ENCODE data around the gene TOR4A. TPM values are rescaled to one million over a fixed set of nuclear protein-coding genes. Genes with fewer than 3 reads are reported as not detected.
A peak's percentile ranks its signal among the peaks of the same experiment; 100 is the strongest.
"Not testable (repeated sequence)": the region's sequence is repeated elsewhere in the genome, so short reads cannot be mapped to it uniquely, and the experiment has no call there.

Gene TOR4A
- total and polyA plus RNA-seq, 2 donors (not counting 1 experiment from before 2014, with no cell fraction given), result 8.3 to 15.3 TPM

DNA sequence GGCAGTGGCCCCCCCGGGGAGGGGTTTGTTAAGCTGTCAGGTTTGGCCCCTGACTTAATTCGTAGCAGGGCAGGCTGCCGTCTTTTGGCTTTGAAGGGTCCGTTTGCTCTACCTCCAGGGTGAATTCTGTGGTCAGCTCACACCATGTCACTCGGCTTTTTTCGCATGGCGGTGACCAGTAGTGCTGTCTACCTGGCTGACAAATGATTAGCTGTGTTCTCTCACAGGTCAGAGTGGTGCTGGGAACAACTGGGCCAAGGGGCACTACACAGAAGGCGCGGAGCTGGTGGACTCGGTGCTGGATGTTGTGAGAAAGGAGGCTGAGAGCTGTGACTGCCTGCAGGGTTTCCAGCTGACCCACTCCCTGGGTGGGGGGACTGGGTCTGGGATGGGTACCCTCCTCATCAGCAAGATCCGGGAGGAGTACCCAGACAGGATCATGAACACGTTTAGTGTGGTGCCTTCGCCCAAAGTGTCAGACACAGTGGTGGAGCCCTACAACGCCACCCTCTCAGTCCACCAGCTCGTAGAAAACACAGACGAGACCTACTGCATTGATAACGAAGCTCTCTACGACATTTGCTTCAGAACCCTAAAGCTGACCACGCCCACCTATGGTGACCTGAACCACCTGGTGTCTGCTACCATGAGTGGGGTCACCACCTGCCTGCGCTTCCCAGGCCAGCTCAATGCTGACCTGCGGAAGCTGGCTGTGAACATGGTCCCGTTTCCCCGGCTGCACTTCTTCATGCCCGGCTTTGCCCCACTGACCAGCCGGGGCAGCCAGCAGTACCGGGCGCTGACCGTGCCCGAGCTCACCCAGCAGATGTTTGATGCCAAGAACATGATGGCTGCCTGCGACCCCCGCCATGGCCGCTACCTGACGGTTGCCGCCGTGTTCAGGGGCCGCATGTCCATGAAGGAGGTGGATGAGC is 35.0 kb upstream of the TOR4A start:
- H3K27ac ChIP-seq (ENCODE audit: low read length in 2 of 2), result peak overlapping the region in 1 of 2 donors; percentile 38
- Mint-ChIP-seq H3K4me3 (peak overlapping the region; percentile 87), H3K9me3 (ENCODE audit: insufficient read depth) (no peaks in the 10 kb centered on the region), H3K4me1 (peaks cover 33% of the 10 kb centered on the region), H3K27me3 (no peaks in the 10 kb centered on the region), H3K27ac (peak overlapping the region; percentile 82)
- peak overlapping the region; percentile 80 for H3K9ac ChIP-seq (ENCODE audit: low read length)
- no peak overlapping the region for H2AFZ ChIP-seq (ENCODE audit: insufficient read depth, low read depth, low read length, poor library complexity, severe bottlenecking)
- CTCF ChIA-PET, result interaction anchor here (0.6 to 8.9 kb wide), 3 partner anchors 12 to 380 kb away, joined by 3 to 76 read pairs (median 8); partner anchors contain the start of genes CYSRT1, RNF208 and RNF224
- TF ChIP-seq EZH2 (IDR thresholded peaks at IDR 0.05; ENCODE audit: borderline replicate concordance, insufficient read depth, low read depth, low read length, poor library complexity, severe bottlenecking), result no peak
- TF ChIP-seq, protein P1, sequence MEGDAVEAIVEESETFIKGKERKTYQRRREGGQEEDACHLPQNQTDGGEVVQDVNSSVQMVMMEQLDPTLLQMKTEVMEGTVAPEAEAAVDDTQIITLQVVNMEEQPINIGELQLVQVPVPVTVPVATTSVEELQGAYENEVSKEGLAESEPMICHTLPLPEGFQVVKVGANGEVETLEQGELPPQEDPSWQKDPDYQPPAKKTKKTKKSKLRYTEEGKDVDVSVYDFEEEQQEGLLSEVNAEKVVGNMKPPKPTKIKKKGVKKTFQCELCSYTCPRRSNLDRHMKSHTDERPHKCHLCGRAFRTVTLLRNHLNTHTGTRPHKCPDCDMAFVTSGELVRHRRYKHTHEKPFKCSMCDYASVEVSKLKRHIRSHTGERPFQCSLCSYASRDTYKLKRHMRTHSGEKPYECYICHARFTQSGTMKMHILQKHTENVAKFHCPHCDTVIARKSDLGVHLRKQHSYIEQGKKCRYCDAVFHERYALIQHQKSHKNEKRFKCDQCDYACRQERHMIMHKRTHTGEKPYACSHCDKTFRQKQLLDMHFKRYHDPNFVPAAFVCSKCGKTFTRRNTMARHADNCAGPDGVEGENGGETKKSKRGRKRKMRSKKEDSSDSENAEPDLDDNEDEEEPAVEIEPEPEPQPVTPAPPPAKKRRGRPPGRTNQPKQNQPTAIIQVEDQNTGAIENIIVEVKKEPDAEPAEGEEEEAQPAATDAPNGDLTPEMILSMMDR (IDR thresholded peaks at IDR 0.05), result no peak
- H3K9me3 ChIP-seq (ENCODE audit: control extremely low read depth in 1 of 3, control insufficient read depth in 2 of 3, insufficient read depth in 1 of 3, low read length in 2 of 3), result no peaks in the 10 kb centered on the region
- H3K4me2 ChIP-seq (replicated peaks; ENCODE audit: low read depth, low read length, poor library complexity, severe bottlenecking), result peak overlapping the region; percentile 96
- H3K4me3 ChIP-seq (ENCODE audit: control extremely low read depth in 1 of 5, extremely low read depth in 1 of 5, insufficient read depth in 1 of 5, low read depth in 2 of 5, low read length in 4 of 5), result peak overlapping the region; percentile 5 to 76 (median 55)
- H3K36me3 ChIP-seq (replicated peaks in 1 of 2; ENCODE audit: control extremely low read depth in 1 of 2, control insufficient read depth in 1 of 2, extremely low read depth in 1 of 2, insufficient read depth in 2 of 2, low read length in 1 of 2), result peaks cover 0 to 20% of the 10 kb centered on the region in 2 experiments
- DNase-seq (peak; percentile 34), ATAC-seq (ENCODE audit: low read depth) (no peak)
- WGBS (ENCODE audit: insufficient coverage), result 92% methylated on average over 33 of the region's 36 CpGs
- H3K79me2 ChIP-seq (ENCODE audit: control insufficient read depth, insufficient read depth, low read length), result peaks cover 51% of the 10 kb centered on the region
- H3K4me1 ChIP-seq (ENCODE audit: control insufficient read depth in 2 of 2, insufficient read depth in 2 of 2, low read length in 2 of 2), result peaks cover 18 to 38% of the 10 kb centered on the region in 2 donors
- POLR2A ChIA-PET, result interaction anchor here (0.6 to 2.1 kb wide), 7 partner anchors 11 to 250 kb away, joined by 3 to 15 read pairs (median 4); partner anchors contain the start of genes MAN1B1, PAXX and TOR4A
- intact Hi-C loops (cut with micrococcal nuclease), result no loop called here
- no peaks in the 10 kb centered on the region for H3K27me3 ChIP-seq (replicated peaks in 1 of 4; ENCODE audit: control extremely low read depth in 1 of 4, control insufficient read depth in 3 of 4, insufficient read depth in 4 of 4, low read length in 3 of 4)
- peaks cover 50% of the 10 kb centered on the region for H4K20me1 ChIP-seq (ENCODE audit: control insufficient read depth, insufficient read depth, low read length, poor library complexity, severe bottlenecking)

DNA sequence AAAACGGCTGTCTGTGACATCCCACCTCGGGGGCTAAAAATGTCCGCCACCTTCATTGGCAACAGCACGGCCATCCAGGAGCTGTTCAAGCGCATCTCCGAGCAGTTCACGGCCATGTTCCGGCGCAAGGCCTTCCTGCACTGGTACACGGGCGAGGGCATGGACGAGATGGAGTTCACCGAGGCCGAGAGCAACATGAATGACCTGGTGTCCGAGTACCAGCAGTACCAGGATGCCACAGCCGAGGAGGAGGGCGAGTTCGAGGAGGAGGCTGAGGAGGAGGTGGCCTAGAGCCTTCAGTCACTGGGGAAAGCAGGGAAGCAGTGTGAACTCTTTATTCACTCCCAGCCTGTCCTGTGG is 34.3 kb upstream of the TOR4A start:
- H3K9me3 ChIP-seq (ENCODE audit: control extremely low read depth in 1 of 3, control insufficient read depth in 2 of 3, insufficient read depth in 1 of 3, low read length in 2 of 3); ATAC-seq (ENCODE audit: low read depth); H3K9ac ChIP-seq (ENCODE audit: low read length); H3K9me3 Mint-ChIP-seq (ENCODE audit: insufficient read depth); H3K27me3 Mint-ChIP-seq; H3K27me3 ChIP-seq (replicated peaks in 1 of 4; ENCODE audit: control extremely low read depth in 1 of 4, control insufficient read depth in 3 of 4, insufficient read depth in 4 of 4, low read length in 3 of 4); DNase-seq; H3K4me2 ChIP-seq (replicated peaks; ENCODE audit: low read depth, low read length, poor library complexity, severe bottlenecking); H2AFZ ChIP-seq (ENCODE audit: insufficient read depth, low read depth, low read length, poor library complexity, severe bottlenecking); H3K27ac ChIP-seq (ENCODE audit: low read length in 2 of 2); intact Hi-C loops (cut with micrococcal nuclease); H3K4me3 ChIP-seq (ENCODE audit: control extremely low read depth in 1 of 5, extremely low read depth in 1 of 5, insufficient read depth in 1 of 5, low read depth in 2 of 5, low read length in 4 of 5): not testable (repeated sequence)
- ChIA-PET POLR2A (interaction anchor here (0.6 to 2.1 kb wide), 2 partner anchors 11 to 251 kb away, joined by 4 to 15 read pairs; partner anchors contain the start of gene PAXX), CTCF (interaction anchor here (1.6 kb wide), 1 partner anchor 11 kb away, joined by 8 read pairs; no protein-coding TSS in a partner anchor)
- 91% methylated on average over 10 of the region's 18 CpGs for WGBS (ENCODE audit: insufficient coverage)
- Mint-ChIP-seq H3K4me1 (peaks cover 30% of the 10 kb centered on the region), H3K27ac (peak overlapping the region; percentile 65), H3K4me3 (peak overlapping the region; percentile 87)
- Histone ChIP-seq H3K4me1 (ENCODE audit: control insufficient read depth in 2 of 2, insufficient read depth in 2 of 2, low read length in 2 of 2) (peaks cover 18 to 31% of the 10 kb centered on the region in 2 donors), H3K79me2 (ENCODE audit: control insufficient read depth, insufficient read depth, low read length) (peaks cover 44% of the 10 kb centered on the region), H4K20me1 (ENCODE audit: control insufficient read depth, insufficient read depth, low read length, poor library complexity, severe bottlenecking) (peaks cover 43% of the 10 kb centered on the region), H3K36me3 (replicated peaks in 1 of 2; ENCODE audit: control extremely low read depth in 1 of 2, control insufficient read depth in 1 of 2, extremely low read depth in 1 of 2, insufficient read depth in 2 of 2, low read length in 1 of 2) (peaks cover 0 to 20% of the 10 kb centered on the region in 2 experiments)

Data from B cell (primary cell).